Measurements from ENCODE around the gene SCYL1.

The SCYL1 gene

DNA sequence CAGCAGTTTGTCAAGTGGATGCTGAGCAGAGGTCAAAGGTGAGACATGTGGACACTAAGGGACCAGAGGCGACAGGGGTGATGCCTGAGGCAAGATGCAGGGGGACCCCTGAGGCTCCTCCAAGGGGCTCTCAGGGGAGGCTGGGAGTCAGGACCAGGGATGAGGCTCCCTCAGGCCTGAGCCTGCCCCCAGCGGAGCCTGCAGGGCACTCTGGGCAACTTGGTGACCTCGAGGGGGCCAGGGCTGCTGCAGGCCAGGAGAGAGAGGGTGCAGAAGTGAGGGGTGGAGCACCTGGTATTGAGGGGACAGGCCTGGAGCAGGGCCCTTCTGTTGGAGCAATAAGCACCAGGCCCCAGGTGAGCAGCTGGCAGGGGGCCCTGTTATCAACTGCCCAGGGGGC is 57.0 kb downstream of the SCYL1 start:
- Histone ChIP-seq H3K18ac (ENCODE audit: low read length) (no peak overlapping the region), H3K4me1 (ENCODE audit: control insufficient read depth in 1 of 2, insufficient read depth in 2 of 2, low read length in 2 of 2) (peaks cover 0 to 3% of the 10 kb centered on the region in 2 experiments), H2BK5ac (ENCODE audit: low read depth, low read length, poor library complexity) (no peak overlapping the region), H3K79me1 (ENCODE audit: low read length) (no peaks in the 10 kb centered on the region), H3K23ac (ENCODE audit: low read length) (no peak overlapping the region), H3K36me3 (ENCODE audit: control insufficient read depth in 1 of 2, insufficient read depth in 2 of 2, low read length in 2 of 2) (peaks cover 22 to 29% of the 10 kb centered on the region in 2 experiments), H2AK5ac (ENCODE audit: low read length) (no peak overlapping the region), H4K8ac (ENCODE audit: low read depth, low read length) (no peak overlapping the region), H3K9me3 (ENCODE audit: insufficient read depth, low read depth, low read length) (no peaks in the 10 kb centered on the region), H3K9ac (ENCODE audit: low read length) (no peak overlapping the region), H2BK12ac (ENCODE audit: low read length) (no peak overlapping the region), H3K4ac (ENCODE audit: low read depth, low read length) (no peak overlapping the region), H3K14ac (ENCODE audit: low read length) (no peak overlapping the region), H3K27me3 (ENCODE audit: insufficient read depth, low read length) (no peaks in the 10 kb centered on the region), H3K27ac (ENCODE audit: low read depth, low read length) (no peak overlapping the region), H2BK120ac (ENCODE audit: insufficient read depth, low read length, poor library complexity) (no peak overlapping the region), H4K12ac (ENCODE audit: low read depth, low read length) (no peak overlapping the region), H3K79me2 (ENCODE audit: control insufficient read depth, insufficient read depth, low read length, poor library complexity) (no peaks in the 10 kb centered on the region), H4K91ac (ENCODE audit: low read depth, low read length) (no peak overlapping the region), H3K4me2 (ENCODE audit: low read length) (no peak overlapping the region), H3K4me3 (ENCODE audit: low read depth, low read length) (no peak overlapping the region), H2AFZ (ENCODE audit: insufficient read depth, low read length, poor library complexity) (no peak overlapping the region)
- no CpG with 5 or more reads among the region's 3 CpGs for WGBS (ENCODE audit: extremely low coverage, insufficient coverage, insufficient read length)
- DNase-seq, result no peak

GRCh38 chr11:65583589-65583988 is 58.7 kb downstream of the SCYL1 start:
- no peaks in the 10 kb centered on the region for H3K27me3 ChIP-seq (ENCODE audit: insufficient read depth, low read length)
- no peak overlapping the region for H3K9ac ChIP-seq (ENCODE audit: low read length)
- no peak overlapping the region for H4K8ac ChIP-seq (ENCODE audit: low read depth, low read length)
- no peaks in the 10 kb centered on the region for H3K9me3 ChIP-seq (ENCODE audit: insufficient read depth, low read depth, low read length)
- H3K36me3 ChIP-seq (ENCODE audit: control insufficient read depth in 1 of 2, insufficient read depth in 2 of 2, low read length in 2 of 2), result peaks cover 22 to 31% of the 10 kb centered on the region in 2 experiments
- H2BK12ac ChIP-seq (ENCODE audit: low read length), result no peak overlapping the region
- no peak overlapping the region for H3K14ac ChIP-seq (ENCODE audit: low read length)
- no peak overlapping the region for H4K12ac ChIP-seq (ENCODE audit: low read depth, low read length)
- no peaks in the 10 kb centered on the region for H3K79me1 ChIP-seq (ENCODE audit: low read length)
- no peak overlapping the region for H3K27ac ChIP-seq (ENCODE audit: low read depth, low read length)
- no peak overlapping the region for H2AFZ ChIP-seq (ENCODE audit: insufficient read depth, low read length, poor library complexity)
- no peak overlapping the region for H2AK5ac ChIP-seq (ENCODE audit: low read length)
- no peak overlapping the region for H2BK5ac ChIP-seq (ENCODE audit: low read depth, low read length, poor library complexity)
- no peak for DNase-seq
- no peak overlapping the region for H3K18ac ChIP-seq (ENCODE audit: low read length)
- H3K79me2 ChIP-seq (ENCODE audit: control insufficient read depth, insufficient read depth, low read length, poor library complexity), result no peaks in the 10 kb centered on the region
- no peak overlapping the region for H2BK120ac ChIP-seq (ENCODE audit: insufficient read depth, low read length, poor library complexity)
- H3K4me2 ChIP-seq (ENCODE audit: low read length), result no peak overlapping the region
- no peak overlapping the region for H4K91ac ChIP-seq (ENCODE audit: low read depth, low read length)
- peaks cover 0 to 3% of the 10 kb centered on the region in 2 experiments for H3K4me1 ChIP-seq (ENCODE audit: control insufficient read depth in 1 of 2, insufficient read depth in 2 of 2, low read length in 2 of 2)
- no peak overlapping the region for H3K23ac ChIP-seq (ENCODE audit: low read length)
- WGBS (ENCODE audit: extremely low coverage, insufficient coverage, insufficient read length), result no CpG with 5 or more reads among the region's 10 CpGs
- no peak overlapping the region for H3K4me3 ChIP-seq (ENCODE audit: low read depth, low read length)
- H3K4ac ChIP-seq (ENCODE audit: low read depth, low read length), result no peak overlapping the region

- no peaks in the 10 kb centered on the region for H3K9me3 ChIP-seq (ENCODE audit: insufficient read depth, low read depth, low read length)
- no peak overlapping the region for H2BK5ac ChIP-seq (ENCODE audit: low read depth, low read length, poor library complexity)
- H2AFZ ChIP-seq (ENCODE audit: insufficient read depth, low read length, poor library complexity), result no peak overlapping the region
- H3K4me1 ChIP-seq (ENCODE audit: control insufficient read depth in 1 of 2, insufficient read depth in 2 of 2, low read length in 2 of 2), result peaks cover 0 to 3% of the 10 kb centered on the region in 2 experiments
- no peaks in the 10 kb centered on the region for H3K27me3 ChIP-seq (ENCODE audit: insufficient read depth, low read length)
- H3K18ac ChIP-seq (ENCODE audit: low read length), result no peak overlapping the region
- no peak overlapping the region for H3K4me3 ChIP-seq (ENCODE audit: low read depth, low read length)
- no peak overlapping the region for H3K27ac ChIP-seq (ENCODE audit: low read depth, low read length)
- no peak overlapping the region for H4K12ac ChIP-seq (ENCODE audit: low read depth, low read length)
- no CpG with 5 or more reads among the region's 8 CpGs for WGBS (ENCODE audit: extremely low coverage, insufficient coverage, insufficient read length)
- no peak overlapping the region for H3K4ac ChIP-seq (ENCODE audit: low read depth, low read length)
- DNase-seq, result no peak
- no peak overlapping the region for H3K4me2 ChIP-seq (ENCODE audit: low read length)
- no peaks in the 10 kb centered on the region for H3K79me2 ChIP-seq (ENCODE audit: control insufficient read depth, insufficient read depth, low read length, poor library complexity)
- no peak overlapping the region for H2AK5ac ChIP-seq (ENCODE audit: low read length)
- peaks cover 22 to 31% of the 10 kb centered on the region in 2 experiments for H3K36me3 ChIP-seq (ENCODE audit: control insufficient read depth in 1 of 2, insufficient read depth in 2 of 2, low read length in 2 of 2)
- no peak overlapping the region for H3K14ac ChIP-seq (ENCODE audit: low read length)
- H2BK12ac ChIP-seq (ENCODE audit: low read length), result no peak overlapping the region
- no peak overlapping the region for H3K9ac ChIP-seq (ENCODE audit: low read length)
- no peaks in the 10 kb centered on the region for H3K79me1 ChIP-seq (ENCODE audit: low read length)
- H4K8ac ChIP-seq (ENCODE audit: low read depth, low read length), result no peak overlapping the region
- no peak overlapping the region for H3K23ac ChIP-seq (ENCODE audit: low read length)
- no peak overlapping the region for H4K91ac ChIP-seq (ENCODE audit: low read depth, low read length)
- no peak overlapping the region for H2BK120ac ChIP-seq (ENCODE audit: insufficient read depth, low read length, poor library complexity)
Measured at GRCh38 chr11:65584106-65584505, 59.2 kb downstream of the SCYL1 start.

DNA sequence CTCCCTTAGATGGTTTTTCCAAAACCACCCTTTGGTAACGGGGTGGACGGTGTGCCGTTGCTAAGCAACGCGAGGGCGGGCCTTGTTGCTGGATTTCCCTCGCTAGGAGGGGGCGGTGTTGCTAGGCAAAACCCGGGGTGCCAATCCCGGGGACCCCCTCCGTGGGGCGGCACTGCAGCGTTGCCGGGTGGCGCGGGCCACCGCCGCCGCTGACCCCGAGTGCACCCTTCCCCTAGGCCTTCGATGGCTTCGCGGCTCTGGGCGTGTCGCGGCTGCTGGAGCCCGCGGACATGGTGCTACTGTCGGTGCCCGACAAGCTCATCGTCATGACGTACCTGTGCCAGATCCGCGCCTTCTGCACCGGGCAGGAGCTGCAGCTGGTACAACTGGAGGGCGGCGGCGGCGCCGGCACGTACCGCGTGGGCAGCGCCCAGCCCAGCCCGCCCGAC is 59.9 kb downstream of the SCYL1 start:
- H2AFZ ChIP-seq (ENCODE audit: insufficient read depth, low read length, poor library complexity), result no peak overlapping the region
- no peak overlapping the region for H3K14ac ChIP-seq (ENCODE audit: low read length)
- peaks cover 19 to 25% of the 10 kb centered on the region in 2 experiments for H3K36me3 ChIP-seq (ENCODE audit: control insufficient read depth in 1 of 2, insufficient read depth in 2 of 2, low read length in 2 of 2)
- H3K23ac ChIP-seq (ENCODE audit: low read length), result no peak overlapping the region
- no peak overlapping the region for H3K18ac ChIP-seq (ENCODE audit: low read length)
- H2BK120ac ChIP-seq (ENCODE audit: insufficient read depth, low read length, poor library complexity), result no peak overlapping the region
- peaks cover under 1% of the 10 kb centered on the region for H3K9me3 ChIP-seq (ENCODE audit: insufficient read depth, low read depth, low read length)
- no peak for DNase-seq
- no peaks in the 10 kb centered on the region for H3K79me1 ChIP-seq (ENCODE audit: low read length)
- H3K4ac ChIP-seq (ENCODE audit: low read depth, low read length), result no peak overlapping the region
- no peaks in the 10 kb centered on the region for H3K79me2 ChIP-seq (ENCODE audit: control insufficient read depth, insufficient read depth, low read length, poor library complexity)
- no peak overlapping the region for H4K8ac ChIP-seq (ENCODE audit: low read depth, low read length)
- H4K91ac ChIP-seq (ENCODE audit: low read depth, low read length), result no peak overlapping the region
- no peak overlapping the region for H3K4me3 ChIP-seq (ENCODE audit: low read depth, low read length)
- H2BK5ac ChIP-seq (ENCODE audit: low read depth, low read length, poor library complexity), result no peak overlapping the region
- H3K27ac ChIP-seq (ENCODE audit: low read depth, low read length), result no peak overlapping the region
- H3K9ac ChIP-seq (ENCODE audit: low read length), result no peak overlapping the region
- no peak overlapping the region for H4K12ac ChIP-seq (ENCODE audit: low read depth, low read length)
- H3K4me2 ChIP-seq (ENCODE audit: low read length), result no peak overlapping the region
- no CpG with 5 or more reads among the region's 46 CpGs for WGBS (ENCODE audit: extremely low coverage, insufficient coverage, insufficient read length)
- no peak overlapping the region for H2BK12ac ChIP-seq (ENCODE audit: low read length)
- peaks cover 0 to 3% of the 10 kb centered on the region in 2 experiments for H3K4me1 ChIP-seq (ENCODE audit: control insufficient read depth in 1 of 2, insufficient read depth in 2 of 2, low read length in 2 of 2)
- H2AK5ac ChIP-seq (ENCODE audit: low read length), result no peak overlapping the region
- H3K27me3 ChIP-seq (ENCODE audit: insufficient read depth, low read length), result no peaks in the 10 kb centered on the region

Measured in trophoblast cell (in vitro differentiated cells and primary cell).